Amniotic epithelial cell (primary cell): ENCODE results near the gene SH2D5.
"Not testable (repeated sequence)": the region's sequence is repeated elsewhere in the genome, so short reads cannot be mapped to it uniquely, and the experiment has no call there.

Experiments used
- DNase-seq: peaks from one replicate; pipeline ENCODE4 v3.0.0-alpha.2; 2010; ENCODE audit warnings: low read depth

Gene SH2D5

DNA sequence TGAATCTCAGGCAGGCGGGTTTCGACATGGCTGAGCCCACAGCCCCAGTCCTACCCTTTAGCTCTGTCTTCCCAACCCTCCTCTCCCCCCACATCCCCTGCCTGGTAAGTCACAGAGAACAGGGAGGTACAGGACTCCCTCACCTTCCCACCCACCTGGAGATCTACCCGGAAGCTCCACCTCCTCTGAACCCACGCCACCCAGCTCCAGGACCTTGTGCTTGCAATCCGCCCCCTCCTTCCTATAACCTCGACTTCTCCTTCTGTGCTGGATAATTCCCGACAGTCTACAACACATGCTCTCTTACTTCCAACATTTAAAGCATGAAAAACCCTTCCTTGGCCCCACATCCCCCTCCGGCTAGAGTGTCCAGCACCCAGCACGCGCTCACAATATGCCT, 37.0 kb downstream of the SH2D5 start:
- no peak for DNase-seq

DNA sequence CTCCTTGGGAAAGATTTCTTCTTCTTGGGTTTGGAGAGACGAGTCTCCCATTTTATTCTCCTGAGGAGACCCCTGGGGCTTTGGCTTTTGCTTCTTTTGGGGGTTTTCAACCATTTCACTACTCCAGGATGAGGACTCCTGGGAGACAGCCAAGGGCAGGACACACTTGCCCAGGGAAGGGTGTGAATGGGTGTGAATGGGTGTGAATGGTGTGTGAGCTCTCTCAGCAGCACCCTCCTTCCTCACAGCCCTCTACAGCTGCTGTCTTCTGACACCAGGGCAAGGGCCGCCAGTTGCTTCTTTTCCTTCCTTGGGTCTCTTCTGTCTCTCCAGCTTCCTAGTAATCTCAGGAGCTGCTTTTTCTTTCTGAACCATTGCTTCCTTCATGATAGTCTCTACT, 38.9 kb downstream of the SH2D5 start:
- no peak for DNase-seq

DNA sequence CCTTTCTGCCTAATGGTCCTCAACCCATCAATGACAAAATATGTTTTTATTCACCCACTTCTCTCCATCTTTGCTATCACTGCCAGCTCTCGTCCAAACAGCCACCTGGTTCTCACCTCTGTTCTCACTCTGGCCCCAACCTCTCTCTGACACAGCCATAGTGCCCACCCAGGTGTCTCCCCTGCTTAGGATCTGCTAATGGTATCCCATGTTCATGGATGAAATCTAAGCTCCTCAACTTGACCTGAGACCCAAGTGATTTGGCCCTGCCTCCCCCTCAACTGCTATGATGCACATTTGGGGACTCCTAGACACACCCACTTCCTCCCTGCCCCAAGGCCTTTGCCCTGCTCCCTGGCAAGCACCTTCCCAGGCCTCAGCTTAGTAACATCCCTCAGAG, 40.6 kb downstream of the SH2D5 start:
- no peak for DNase-seq

DNA sequence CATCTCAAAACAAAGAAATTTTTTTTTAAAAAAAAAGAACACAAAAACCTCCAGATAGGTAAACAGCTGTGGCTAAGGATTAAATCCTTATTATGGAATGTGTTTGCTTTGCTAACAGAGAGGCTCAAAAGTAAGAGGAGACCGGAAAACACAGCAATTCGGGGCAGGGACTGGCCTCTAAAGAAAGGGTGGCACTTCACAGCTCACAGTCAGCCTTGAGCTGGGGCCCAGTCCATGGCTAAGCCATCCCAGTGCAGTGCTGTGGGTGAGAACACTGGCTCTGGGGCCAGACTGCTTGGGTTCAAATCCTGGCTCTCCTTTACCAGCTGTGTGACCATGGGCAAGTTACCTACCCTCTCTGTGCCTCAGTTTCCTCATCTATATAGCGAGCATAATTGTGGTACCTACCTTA, 42.9 kb downstream of the SH2D5 start:
- no peak for DNase-seq

DNA sequence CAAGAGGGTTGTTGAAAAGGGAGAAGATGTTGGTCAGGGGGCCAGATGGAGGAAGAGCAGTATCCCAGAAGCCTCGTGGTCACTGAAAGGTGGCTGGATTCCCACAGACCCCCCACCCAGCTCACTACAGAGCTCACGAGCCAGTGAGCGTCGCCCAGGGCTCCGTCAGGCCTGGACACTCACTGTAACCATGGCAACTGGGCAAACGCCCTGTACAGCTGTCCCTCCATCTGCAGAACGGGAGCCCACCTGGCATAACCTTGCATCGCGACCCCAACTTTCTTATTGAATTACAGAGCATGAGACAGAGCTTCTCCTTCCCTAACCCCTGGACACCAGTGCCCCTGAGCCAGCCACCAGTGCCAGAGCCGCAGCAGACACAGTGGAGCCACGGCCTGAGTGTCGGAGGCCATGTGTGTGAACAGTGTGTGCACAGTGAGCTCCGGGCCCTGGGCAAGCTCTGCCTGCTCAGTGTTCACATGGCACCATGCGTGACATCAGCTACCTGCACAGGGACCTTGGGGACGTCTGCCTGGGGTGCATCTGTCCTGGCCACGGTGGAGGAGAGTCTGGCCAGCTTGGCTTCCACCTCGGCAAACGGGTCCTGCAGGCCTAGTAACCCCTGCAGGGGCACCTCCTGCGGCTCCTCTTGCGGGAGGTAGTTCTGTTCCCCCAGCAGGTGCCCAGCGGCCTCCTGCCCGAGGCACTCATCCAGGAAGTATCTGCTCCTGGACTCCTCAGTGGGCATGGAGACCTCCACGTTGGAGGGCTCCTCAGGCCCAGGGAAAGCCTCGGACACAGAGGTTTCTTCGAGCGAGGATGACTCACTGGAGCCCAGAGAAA, 45.4 kb downstream of the SH2D5 start:
- DNase-seq: no peak

DNA sequence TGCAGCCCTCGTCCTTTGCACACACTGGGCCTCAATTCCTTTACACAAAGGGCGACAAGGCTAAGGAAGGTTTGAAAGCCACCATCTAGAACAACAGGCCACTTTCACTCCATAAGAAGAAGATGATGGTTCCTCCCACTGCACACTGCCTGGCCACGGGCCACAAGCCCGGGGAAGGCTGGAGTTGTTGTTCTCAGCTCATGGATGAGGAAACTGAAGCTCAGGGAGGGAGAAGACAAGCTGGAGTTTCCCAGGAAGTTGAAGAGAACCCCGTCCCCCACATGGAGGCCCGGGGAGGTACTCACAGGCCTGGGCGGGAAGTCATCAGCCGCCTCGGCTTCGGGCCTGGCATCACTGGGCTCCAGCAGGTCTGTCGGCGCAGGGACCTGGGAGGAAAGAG, 46.8 kb downstream of the SH2D5 start:
- DNase-seq: no peak

DNA sequence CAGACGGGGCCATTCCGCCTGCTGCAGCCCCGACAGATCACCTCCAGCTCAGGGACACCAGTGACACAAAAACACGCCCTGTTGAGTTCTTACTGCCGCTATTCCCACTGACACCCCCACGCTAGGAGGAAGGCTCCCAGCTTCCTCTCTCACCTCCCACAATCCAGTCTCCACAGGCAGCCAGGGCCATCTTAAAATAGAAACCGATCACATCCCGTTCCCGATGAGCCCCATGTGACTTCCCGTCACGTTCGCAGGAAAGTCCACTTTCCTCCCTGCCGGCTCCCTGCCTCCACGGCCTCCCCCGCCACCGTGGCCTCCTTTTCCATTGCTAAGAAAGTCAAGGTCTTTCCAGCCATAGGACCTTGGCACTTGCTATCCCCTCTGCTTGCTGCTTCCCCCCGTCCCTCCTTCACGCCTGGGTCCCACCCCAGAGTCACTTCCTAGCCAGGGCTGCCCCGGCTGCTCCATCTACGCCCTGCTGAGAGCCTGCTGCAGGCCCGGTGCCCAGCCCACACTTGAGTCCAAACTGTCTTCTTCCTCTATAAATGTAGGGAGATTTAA, 47.3 kb downstream of the SH2D5 start:
- DNase-seq: no peak

DNA sequence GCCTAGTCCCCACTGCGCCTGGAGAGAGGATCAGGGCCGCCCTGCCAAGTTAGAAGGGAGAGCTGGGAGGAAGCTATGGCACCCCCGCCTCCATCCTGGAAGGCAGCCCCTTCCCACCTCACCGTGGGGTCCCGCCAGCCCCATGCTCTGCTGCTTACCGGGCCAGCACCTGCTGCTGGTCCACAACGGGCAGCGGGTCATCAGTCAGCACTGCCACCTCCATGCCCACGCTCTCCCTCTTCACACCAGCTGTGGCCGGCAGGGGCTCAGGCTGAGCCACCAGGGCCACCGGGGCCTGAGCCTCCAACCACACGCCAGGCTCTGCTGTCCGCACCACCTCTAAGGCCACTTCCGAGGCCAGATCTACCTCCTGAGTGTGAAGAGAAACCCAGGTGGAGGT, 47.9 kb downstream of the SH2D5 start:
- DNase-seq: no peak

DNA sequence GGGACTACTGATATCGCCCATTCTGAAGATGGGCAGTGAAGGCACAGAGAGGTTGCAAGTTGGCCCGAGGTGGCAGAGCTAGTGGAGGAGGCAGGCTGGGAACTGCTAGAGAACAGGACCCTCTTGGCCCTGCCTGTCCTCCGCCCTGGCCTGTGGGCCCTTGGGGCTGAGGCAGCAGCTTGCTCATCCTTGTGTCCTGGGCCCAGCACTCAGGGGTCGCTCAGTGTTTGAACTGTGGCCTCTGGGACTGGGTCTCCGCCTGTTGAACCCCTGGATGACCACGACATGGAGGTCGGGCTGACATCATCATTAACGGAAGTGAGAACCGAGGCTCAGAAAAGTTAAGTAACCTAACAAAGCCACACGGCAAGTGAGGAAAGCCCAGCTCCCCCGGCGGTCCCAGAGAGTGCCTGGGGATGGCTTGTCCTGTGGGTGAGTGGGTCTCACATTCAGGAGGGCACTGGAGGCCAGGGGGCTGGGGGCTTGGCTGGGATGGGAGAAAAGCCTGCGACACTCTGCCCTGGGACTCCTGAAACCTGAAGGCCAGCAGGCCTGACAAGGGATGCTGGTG, 48.4 kb downstream of the SH2D5 start:
- no peak for DNase-seq

DNA sequence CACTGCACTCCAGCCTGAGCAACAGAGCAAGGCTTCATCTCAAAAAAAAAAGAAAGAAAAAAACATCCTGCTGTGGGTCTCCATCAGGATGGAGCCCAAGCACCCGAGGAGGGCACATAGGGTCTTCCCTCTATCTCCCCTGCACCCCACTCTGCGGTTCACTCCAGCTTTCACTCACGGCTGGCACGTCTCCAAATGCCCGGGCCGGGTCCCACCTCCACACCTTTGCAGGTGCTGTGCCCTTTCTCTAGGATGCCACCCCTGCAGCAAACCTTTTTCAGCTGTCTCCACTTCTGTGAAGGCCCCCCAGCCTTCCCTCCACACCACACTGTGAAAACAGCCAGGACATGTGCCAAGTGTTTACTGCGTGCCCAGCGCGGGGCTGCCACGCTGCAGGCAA, 48.9 kb downstream of the SH2D5 start:
- no peak for DNase-seq

DNA sequence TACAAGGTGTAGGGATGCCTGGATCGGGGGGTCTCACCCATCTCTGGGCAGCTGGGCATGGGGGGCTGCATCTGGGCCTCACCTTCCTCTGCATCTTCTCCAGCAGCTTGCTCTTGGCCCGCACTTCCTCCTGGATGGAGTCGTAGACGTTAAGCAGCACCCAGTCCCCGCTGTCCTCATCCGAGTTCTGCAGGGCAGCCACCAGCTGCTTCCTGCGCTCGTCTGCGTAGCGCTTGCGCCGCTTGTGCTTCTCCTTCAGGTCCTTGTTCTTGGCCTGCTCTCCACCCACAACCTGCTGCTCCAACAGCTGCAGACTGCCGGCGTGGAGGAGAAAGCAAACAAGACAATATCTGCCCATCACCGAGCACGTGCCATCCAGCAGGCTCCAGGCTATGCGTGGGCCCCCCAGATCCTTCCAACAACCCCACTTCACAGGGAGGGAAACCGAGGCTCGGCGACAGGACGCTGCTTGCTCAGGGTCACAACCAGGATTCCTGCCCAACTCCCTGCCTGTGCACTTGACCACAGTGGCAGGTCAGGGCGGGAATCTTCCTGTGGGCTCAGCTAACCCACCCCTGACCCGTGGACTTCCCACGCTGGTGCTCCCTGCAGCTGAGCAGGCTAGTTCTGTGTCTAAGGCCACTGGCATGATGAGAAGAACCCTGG, 49.8 kb downstream of the SH2D5 start:
- DNase-seq: no peak

DNA sequence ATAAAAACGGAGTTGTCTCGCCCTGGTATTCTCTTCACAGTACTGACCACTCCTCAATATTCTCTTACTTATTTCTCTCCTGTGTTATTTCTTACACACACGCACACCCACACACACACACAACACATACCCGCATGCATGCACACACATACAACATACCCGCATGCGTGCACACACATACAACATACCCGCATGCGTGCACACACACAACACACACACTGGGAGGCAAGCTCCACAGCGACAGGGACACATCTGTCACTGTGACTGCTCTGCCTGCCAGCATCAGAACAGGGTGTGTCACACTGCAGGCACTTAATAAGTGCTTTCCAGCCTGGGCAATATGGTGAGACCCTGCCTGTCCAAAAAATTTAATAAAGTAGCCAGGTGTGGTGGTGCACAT, 50.5 kb downstream of the SH2D5 start:
- DNase-seq: no peak

DNA sequence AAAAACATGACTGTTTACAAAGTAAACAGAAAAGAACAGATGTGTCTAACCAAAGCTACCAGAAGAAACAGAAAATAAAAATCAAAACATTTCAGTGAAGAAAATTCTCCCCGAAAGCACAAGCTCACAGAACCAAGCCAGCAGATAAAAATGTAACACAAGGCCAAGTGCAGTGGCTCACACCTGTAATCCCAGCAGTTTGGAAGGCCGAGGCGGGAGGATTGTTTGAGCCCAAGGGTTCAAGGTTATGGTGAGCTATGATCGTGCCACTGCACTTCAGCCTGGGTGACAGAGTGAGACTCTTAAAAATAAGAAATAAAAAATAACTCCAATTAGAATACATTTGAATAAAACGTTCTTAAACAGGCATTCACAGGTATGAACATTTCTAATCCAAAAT, 52.2 kb downstream of the SH2D5 start:
- no peak for DNase-seq

DNA sequence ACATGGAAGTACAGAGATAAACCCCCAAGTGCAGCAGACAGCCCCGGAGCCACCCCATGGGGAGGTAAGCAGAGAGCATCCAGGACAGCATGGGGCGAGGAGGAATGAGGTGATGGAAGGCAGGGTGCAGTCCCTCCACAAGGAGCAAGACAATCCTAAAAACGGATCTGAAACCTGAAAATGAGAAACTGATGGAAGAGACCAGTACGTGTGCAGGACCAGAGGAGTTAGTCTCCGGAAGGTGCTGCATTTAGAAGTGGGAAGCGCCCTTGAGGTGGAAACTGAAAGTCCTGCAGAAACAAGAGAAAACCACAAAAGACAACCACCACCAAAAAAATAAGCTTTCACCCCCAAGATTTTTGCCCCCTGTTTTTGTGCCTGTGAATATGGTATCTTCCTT, 53.9 kb downstream of the SH2D5 start:
- no peak for DNase-seq

DNA sequence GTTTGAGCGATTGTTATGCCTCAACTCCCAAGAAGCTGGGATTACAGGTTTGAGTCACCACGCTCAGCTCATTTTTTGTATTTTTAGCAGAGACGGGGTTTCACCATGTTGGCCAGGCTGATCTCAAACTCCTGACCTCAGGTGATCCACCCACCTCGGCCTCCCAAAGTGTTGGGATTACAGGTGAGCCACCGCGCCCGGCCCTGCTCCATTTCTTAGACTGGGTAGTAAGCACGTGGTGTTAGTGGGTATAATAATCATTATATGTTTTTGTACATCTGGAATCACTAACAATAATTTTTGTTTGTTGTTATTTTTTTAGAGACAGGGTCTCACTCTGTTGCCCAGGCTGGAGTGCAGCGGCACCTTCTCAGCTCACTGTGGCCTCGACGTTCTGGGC, 58.9 kb downstream of the SH2D5 start:
- not testable (repeated sequence) for DNase-seq

DNA sequence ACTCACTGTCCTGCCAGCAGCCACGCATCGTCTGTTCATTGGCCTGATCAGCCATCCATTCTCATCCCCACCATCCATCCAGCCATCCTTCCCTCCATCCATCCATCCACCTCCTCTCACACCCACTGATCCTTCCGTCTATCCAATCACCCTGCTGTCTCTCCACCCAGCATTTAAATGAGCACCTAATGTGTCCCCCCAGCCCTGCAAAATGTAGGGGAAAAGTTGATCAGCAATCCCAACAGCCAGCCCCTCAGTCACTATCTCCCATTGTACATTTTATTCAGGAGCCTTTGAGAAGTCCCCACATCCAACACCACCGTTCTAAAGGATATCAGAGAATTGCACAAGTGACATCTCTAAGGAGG, 60.3 kb downstream of the SH2D5 start:
- no peak for DNase-seq

DNA sequence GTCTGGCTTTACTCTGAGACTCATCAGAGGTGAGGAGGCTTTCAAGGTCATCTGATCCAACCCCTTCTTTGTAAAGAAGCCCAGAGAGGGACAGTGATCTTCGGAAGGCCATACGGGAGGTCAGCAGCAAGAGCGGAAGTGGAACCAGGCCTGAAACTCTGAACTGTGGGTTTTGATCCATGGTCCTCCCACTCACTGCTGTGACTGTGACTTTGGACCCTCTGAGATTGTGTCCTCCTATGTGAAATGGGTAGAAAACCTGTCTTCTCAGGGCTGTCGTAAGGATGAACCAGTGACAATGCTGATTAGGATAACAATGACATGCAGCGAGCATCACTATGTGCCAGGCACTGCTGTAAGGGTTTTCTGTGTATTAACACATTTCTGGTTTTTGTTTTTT, 61.6 kb downstream of the SH2D5 start:
- no peak for DNase-seq
